Jurkat, Clone E6-1 (cell line): ENCODE data around the gene NTM.

ENCODE experiments used
- DNase-seq: peaks from one replicate; pipeline ENCODE4 v3.0.0-alpha.2; 2011; ENCODE audit warnings: low read depth, low spot score
- H3K4me3 ChIP-seq: 2 replicates; pipeline ENCODE4 v1.5.1; 2011; ENCODE audit warnings: mild to moderate bottlenecking, low read length, control low read depth, moderate library complexity

NTM gene

GRCh38 chr11:131652231-131652630 is 281.8 kb downstream of the NTM start:
- no peak overlapping the region for H3K4me3 ChIP-seq
- no peak for DNase-seq

GRCh38 chr11:131653260-131653659 is 282.8 kb downstream of the NTM start:
- no peak overlapping the region for H3K4me3 ChIP-seq
- DNase-seq, result no peak

- H3K4me3 ChIP-seq, result no peak overlapping the region
- DNase-seq, result no peak
These were observed 284.4 kb downstream of the NTM start for GRCh38 chr11:131654849-131655248.

- no peak for DNase-seq
- no peak overlapping the region for H3K4me3 ChIP-seq
These were observed 285.9 kb downstream of the NTM start for GRCh38 chr11:131656179-131656838.

GRCh38 chr11:131656839-131657211 is 286.4 kb downstream of the NTM start:
- no peak for DNase-seq
- no peak overlapping the region for H3K4me3 ChIP-seq

- no peak for DNase-seq
- H3K4me3 ChIP-seq, result no peak overlapping the region
These were observed 288.0 kb downstream of the NTM start for GRCh38 chr11:131658414-131658813.

- no peak overlapping the region for H3K4me3 ChIP-seq
- peak; percentile 79 for DNase-seq
These were observed 288.5 kb downstream of the NTM start for GRCh38 chr11:131658952-131659351.

- no peak overlapping the region for H3K4me3 ChIP-seq
- no peak for DNase-seq
These were observed 289.5 kb downstream of the NTM start for GRCh38 chr11:131659931-131660330.

GRCh38 chr11:131661132-131661531 is 290.7 kb downstream of the NTM start:
- DNase-seq, result no peak
- H3K4me3 ChIP-seq, result no peak overlapping the region

- H3K4me3 ChIP-seq, result no peak overlapping the region
- DNase-seq, result no peak
These were observed 292.0 kb downstream of the NTM start for GRCh38 chr11:131662317-131662972.

GRCh38 chr11:131662993-131663392 is 292.6 kb downstream of the NTM start:
- DNase-seq, result no peak
- H3K4me3 ChIP-seq, result no peak overlapping the region

- no peak for DNase-seq
- H3K4me3 ChIP-seq, result no peak overlapping the region
These were observed 293.2 kb downstream of the NTM start for GRCh38 chr11:131663405-131664200.

GRCh38 chr11:131664293-131664692 is 293.9 kb downstream of the NTM start:
- no peak for DNase-seq
- no peak overlapping the region for H3K4me3 ChIP-seq

- H3K4me3 ChIP-seq, result no peak overlapping the region
- DNase-seq, result no peak
These were observed 294.4 kb downstream of the NTM start for GRCh38 chr11:131664816-131665215.

GRCh38 chr11:131665344-131665968 is 295.0 kb downstream of the NTM start:
- H3K4me3 ChIP-seq, result no peak overlapping the region
- no peak for DNase-seq

- no peak overlapping the region for H3K4me3 ChIP-seq
- DNase-seq, result no peak
These were observed 295.6 kb downstream of the NTM start for GRCh38 chr11:131666006-131666405.

- H3K4me3 ChIP-seq, result no peak overlapping the region
- no peak for DNase-seq
These were observed 296.2 kb downstream of the NTM start for GRCh38 chr11:131666617-131667016.

- H3K4me3 ChIP-seq, result no peak overlapping the region
- DNase-seq, result no peak
These were observed 297.2 kb downstream of the NTM start for GRCh38 chr11:131667566-131667965.

- peak; percentile 71 for DNase-seq
- peak overlapping the region; percentile 21 for H3K4me3 ChIP-seq
These were observed 298.3 kb downstream of the NTM start for GRCh38 chr11:131668500-131669400.
